Kidney (tissue), 14 donors: ENCODE measurements around the gene ADCY2. TPM values are rescaled to one million over a fixed set of nuclear protein-coding genes. Genes with fewer than 3 reads are reported as not detected.

Experiments
- DNase-seq, 5 donors: peaks; one replicate each; pipeline ENCODE4 v3.0.0-alpha.2; 2013 to 2020
- FAIRE-seq: peaks from 2 replicates; lab custom pipeline; 2012; peaks lifted over from hg19 to GRCh38; lab: Jason Lieb, UNC
- H3K27ac ChIP-seq, 2 donors: one replicate each; pipeline ENCODE4 v1.7.0; 2013; ENCODE audit warnings: low read depth in 2 of 2, low read length in 2 of 2, inconsistent platforms in 1 of 2
- H3K27me3 ChIP-seq: one replicate; pipeline ENCODE4 v1.7.1; 2013; ENCODE audit warnings: low read length, inconsistent platforms; ENCODE audit not compliant: control insufficient read depth, insufficient read depth
- H3K36me3 ChIP-seq, 3 donors: one replicate each; pipeline versions ENCODE4 v1.7.0 to v1.7.1; 2013; ENCODE audit warnings: low read length in 3 of 3, control low read depth in 1 of 3, inconsistent platforms in 1 of 3; ENCODE audit not compliant: insufficient read depth in 3 of 3, control insufficient read depth in 2 of 3
- H3K4me1 ChIP-seq, 3 donors: one replicate each; pipeline versions ENCODE4 v1.7.0 to v1.7.1; 2013; ENCODE audit warnings: low read length in 3 of 3, inconsistent platforms in 1 of 3, low read depth in 1 of 3; ENCODE audit not compliant: control insufficient read depth in 2 of 3, insufficient read depth in 2 of 3
- H3K4me3 ChIP-seq, 3 donors: one replicate each; pipeline versions ENCODE4 v1.7.0 to v1.8.1; 2013; ENCODE audit warnings: low read length in 3 of 3, control low read depth in 1 of 3, inconsistent platforms in 1 of 3
- H3K9ac ChIP-seq, 3 donors: one replicate each; pipeline versions ENCODE4 v1.7.0 to v1.7.1; 2013; ENCODE audit warnings: low read length in 3 of 3, control low read depth in 1 of 3, inconsistent platforms in 1 of 3
- H3K9me3 ChIP-seq, 3 donors: one replicate each; pipeline versions ENCODE4 v1.7.0 to v1.7.1; 2013; ENCODE audit warnings: low read length in 3 of 3, control low read depth in 1 of 3, inconsistent platforms in 1 of 3; ENCODE audit not compliant: control insufficient read depth in 2 of 3, insufficient read depth in 1 of 3
- intact Hi-C: fragments of 100-400 bp; cut with DNase I; formaldehyde crosslinking; loops from one replicate; pipeline ENCODE4 v1.11.1; 2022
- polyA plus RNA-seq: library from polyadenylated mRNA; stranded (reverse); fragments of 350-450 nt; fragmentation: Illumina TruSeq; extraction: RNeasy Lipid Tissue Mini Kit (QIAGEN cat#74804); gene quantifications from one replicate; pipeline ENCODE4 v1.2.3, GENCODE V29; 2014; ENCODE audit warnings: low read depth, low replicate concordance; ENCODE audit not compliant: insufficient read depth
- total RNA-seq: library from RNA; stranded (reverse); fragmentation: NEBNext Ultra II Directional; extraction: Animal tissue kit (Norgen Biotek cat#: 25700); gene quantifications from one replicate; pipeline ENCODE4 v1.2.1, GENCODE V29; 2021
- TF ChIP-seq, protein P1 (sequence below): IDR thresholded peaks from 3 replicates; pipeline ENCODE4 v1.5.1; 2012; ENCODE audit warnings: mild to moderate bottlenecking, moderate library complexity, borderline replicate concordance; ENCODE audit not compliant: insufficient read depth; ENCODE audit errors: extremely low read depth
- donor health status: control.
- donor health status: control.
- donor health status: control.
- donor health status: control.
- donor health status: control.
- donor health status: DM: yes; HTN: yes; CAD: no.
- donor health status: Normal renal cell carcinoma (clear cell type).

Gene ADCY2
- total and polyA plus RNA-seq, 2 donors from 2014 or later: 0.17 to 2.2 TPM

DNA sequence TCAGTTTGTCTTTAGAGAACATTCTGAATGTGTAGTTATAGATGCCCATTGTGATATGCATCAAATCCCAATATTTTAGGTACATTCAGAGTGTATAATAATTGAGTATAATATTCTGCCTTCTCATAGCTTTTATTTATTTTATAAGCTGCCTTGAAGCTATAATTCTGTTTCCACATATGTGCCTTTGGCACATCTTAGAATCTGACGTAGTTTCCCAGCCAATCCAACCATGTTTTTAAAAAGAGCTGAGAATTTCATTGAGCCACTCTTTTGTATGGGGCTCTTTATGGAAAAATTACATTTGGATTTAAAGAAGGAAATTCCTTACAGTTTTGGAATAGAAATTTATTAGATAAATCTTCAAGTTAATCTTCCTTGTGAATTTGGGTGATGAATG lies 65.4 kb downstream of the ADCY2 start:
- Histone ChIP-seq H3K4me1 (no peaks in the 10 kb centered on the region), H3K36me3 (no peaks in the 10 kb centered on the region), H3K27ac (no peak overlapping the region), H3K4me3 (no peak overlapping the region), H3K9ac (no peak overlapping the region), H3K27me3 (no peaks in the 10 kb centered on the region), H3K9me3 (no peaks in the 10 kb centered on the region)
- no peak for DNase-seq
- intact Hi-C loops: no loop called here
- no peak for FAIRE-seq
- TF ChIP-seq, protein P1, sequence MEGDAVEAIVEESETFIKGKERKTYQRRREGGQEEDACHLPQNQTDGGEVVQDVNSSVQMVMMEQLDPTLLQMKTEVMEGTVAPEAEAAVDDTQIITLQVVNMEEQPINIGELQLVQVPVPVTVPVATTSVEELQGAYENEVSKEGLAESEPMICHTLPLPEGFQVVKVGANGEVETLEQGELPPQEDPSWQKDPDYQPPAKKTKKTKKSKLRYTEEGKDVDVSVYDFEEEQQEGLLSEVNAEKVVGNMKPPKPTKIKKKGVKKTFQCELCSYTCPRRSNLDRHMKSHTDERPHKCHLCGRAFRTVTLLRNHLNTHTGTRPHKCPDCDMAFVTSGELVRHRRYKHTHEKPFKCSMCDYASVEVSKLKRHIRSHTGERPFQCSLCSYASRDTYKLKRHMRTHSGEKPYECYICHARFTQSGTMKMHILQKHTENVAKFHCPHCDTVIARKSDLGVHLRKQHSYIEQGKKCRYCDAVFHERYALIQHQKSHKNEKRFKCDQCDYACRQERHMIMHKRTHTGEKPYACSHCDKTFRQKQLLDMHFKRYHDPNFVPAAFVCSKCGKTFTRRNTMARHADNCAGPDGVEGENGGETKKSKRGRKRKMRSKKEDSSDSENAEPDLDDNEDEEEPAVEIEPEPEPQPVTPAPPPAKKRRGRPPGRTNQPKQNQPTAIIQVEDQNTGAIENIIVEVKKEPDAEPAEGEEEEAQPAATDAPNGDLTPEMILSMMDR: no peak

DNA sequence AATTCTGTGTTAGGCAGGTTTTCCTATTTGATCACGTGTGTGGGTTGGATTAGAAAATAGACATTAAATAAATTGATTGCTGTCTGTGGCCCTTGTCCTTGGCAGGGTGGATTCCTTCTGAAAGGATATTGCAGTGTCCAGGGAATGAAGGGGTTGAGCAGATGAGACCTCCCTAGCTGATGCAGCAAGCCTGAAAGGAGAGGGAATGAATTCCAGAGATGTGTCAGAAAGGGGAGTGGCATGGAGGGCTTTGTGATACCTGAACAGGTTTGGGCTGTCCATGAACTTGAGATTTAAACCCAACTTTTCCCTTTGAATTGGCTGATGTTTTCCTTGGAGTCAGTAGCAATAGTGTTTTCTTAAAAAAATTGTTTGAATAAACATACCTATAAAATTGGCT lies 66.8 kb downstream of the ADCY2 start:
- intact Hi-C loops: no loop called here
- H3K36me3 ChIP-seq: no peaks in the 10 kb centered on the region
- DNase-seq (no peak), FAIRE-seq (no peak)
- H3K9ac ChIP-seq: no peak overlapping the region
- H3K4me3 ChIP-seq: no peak overlapping the region
- no peaks in the 10 kb centered on the region for H3K27me3 ChIP-seq
- H3K9me3 ChIP-seq: no peaks in the 10 kb centered on the region
- H3K27ac ChIP-seq: no peak overlapping the region
- H3K4me1 ChIP-seq: no peaks in the 10 kb centered on the region
- TF ChIP-seq, protein P1: no peak

DNA sequence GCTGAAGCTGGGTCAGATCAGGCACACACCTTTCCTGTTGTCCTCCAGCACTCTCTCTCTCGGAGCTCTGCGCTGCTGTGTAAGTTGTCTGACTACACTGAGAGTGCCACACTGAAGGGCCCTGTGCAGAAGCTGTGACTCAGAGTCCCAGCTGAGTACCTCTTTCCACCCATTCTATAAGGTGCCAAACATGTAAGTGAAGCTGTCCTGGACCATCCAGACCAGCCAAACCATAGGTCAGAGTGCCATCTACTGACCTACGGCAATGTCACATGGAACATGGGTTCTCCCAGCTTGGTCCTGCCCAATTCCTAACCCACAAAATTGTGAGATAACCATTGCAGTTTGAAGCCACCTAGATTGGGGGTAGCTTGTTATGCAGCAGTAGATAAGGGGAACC lies 68.2 kb downstream of the ADCY2 start:
- TF ChIP-seq, protein P1: no peak
- FAIRE-seq (no peak), DNase-seq (no peak)
- Histone ChIP-seq H3K9ac (no peak overlapping the region), H3K36me3 (no peaks in the 10 kb centered on the region), H3K9me3 (no peaks in the 10 kb centered on the region), H3K27ac (no peak overlapping the region), H3K4me1 (no peaks in the 10 kb centered on the region), H3K27me3 (no peaks in the 10 kb centered on the region), H3K4me3 (no peak overlapping the region)
- intact Hi-C loops: no loop called here

DNA sequence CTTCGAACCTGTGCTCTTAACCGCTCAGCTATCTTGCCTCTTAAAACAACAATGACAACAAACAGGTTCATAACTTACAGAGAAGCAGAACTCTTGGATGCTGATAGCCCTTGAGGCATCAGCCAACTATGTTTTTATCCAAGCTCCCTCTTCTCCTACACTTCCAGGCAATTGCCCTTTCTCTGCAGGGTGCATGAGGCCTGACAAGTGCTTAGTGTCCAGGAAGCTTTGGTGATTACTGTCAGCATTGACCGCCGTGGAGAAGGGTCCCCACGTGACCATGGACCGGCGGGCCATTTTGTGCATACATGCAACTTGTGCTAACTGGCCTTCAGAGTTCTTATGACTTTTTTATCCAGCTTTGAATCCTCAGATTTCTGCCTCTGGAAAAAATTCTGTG lies 71.2 kb downstream of the ADCY2 start:
- FAIRE-seq: no peak
- no peaks in the 10 kb centered on the region for H3K36me3 ChIP-seq
- DNase-seq: no peak
- no peaks in the 10 kb centered on the region for H3K9me3 ChIP-seq
- no peak overlapping the region for H3K4me3 ChIP-seq
- no peak overlapping the region for H3K9ac ChIP-seq
- no peaks in the 10 kb centered on the region for H3K4me1 ChIP-seq
- no peaks in the 10 kb centered on the region for H3K27me3 ChIP-seq
- no peak overlapping the region for H3K27ac ChIP-seq
- TF ChIP-seq, protein P1: no peak
- intact Hi-C loops: no loop called here
